Epithelial cell of proximal tubule (primary cell): ENCODE measurements around the gene GPBAR1. TPM values are rescaled to one million over a fixed set of nuclear protein-coding genes. Genes with fewer than 3 reads are reported as not detected.
A peak's percentile ranks its signal among the peaks of the same experiment; 100 is the strongest.

Experiments used
- DNase-seq: peaks from one replicate; pipeline ENCODE4 v3.0.0-alpha.2; 2011; ENCODE audit warnings: low read depth
- H3K4me3 ChIP-seq: 2 replicates; pipeline ENCODE4 v1.5.1; 2011; ENCODE audit warnings: low read depth, mild to moderate bottlenecking, low read length
- CTCF ChIP-seq: conservative IDR thresholded peaks from 2 replicates; pipeline ENCODE4 v1.5.1; 2012; ENCODE audit warnings: low read depth, mild to moderate bottlenecking, low read length
- total RNA-seq: library from RNA; depleted of rRNA; stranded (reverse); fragments of >200 nt; gene quantifications from 2 replicates; pipeline ENCODE4 v1.2.3, GENCODE V29; 2015

GPBAR1 gene
- 1.0 and 2.3 TPM in 2 replicates for total RNA-seq

- no peak for TF ChIP-seq CTCF
- no peak within 1 kb of the TSS for H3K4me3 ChIP-seq
- no peak for DNase-seq
These were observed at the start of gene GPBAR1 for GRCh38 chr2:218260742-218261422. GPBAR1 (plus strand) TSS chr2:218261015; CDS start chr2:218262725, 1,710 bp downstream.

- no peak for TF ChIP-seq CTCF
- H3K4me3 ChIP-seq, result no peak overlapping the region
- DNase-seq, result no peak
These were observed 46.7 kb upstream of the GPBAR1 start for GRCh38 chr2:218214116-218214515.

GRCh38 chr2:218216336-218216673 lies 44.5 kb upstream of the GPBAR1 start:
- H3K4me3 ChIP-seq, result peak overlapping the region; percentile 74
- TF ChIP-seq CTCF, result no peak
- DNase-seq, result no peak

GRCh38 chr2:218216674-218217359 lies 44.0 kb upstream of the GPBAR1 start, which contains the start of gene ARPC2:
ARPC2 (plus strand) TSS chr2:218217189; CDS start chr2:218217471, 282 bp downstream.
- DNase-seq, result peak; percentile 40
- H3K4me3 ChIP-seq, result peak within 1 kb of the TSS; percentile 74
- no peak for TF ChIP-seq CTCF

- DNase-seq, result no peak
- no peak for TF ChIP-seq CTCF
- H3K4me3 ChIP-seq, result peak overlapping the region; percentile 74
These were observed 43.2 kb upstream of the GPBAR1 start for GRCh38 chr2:218217360-218218267.

GRCh38 chr2:218218268-218219185 lies 42.3 kb upstream of the GPBAR1 start:
- H3K4me3 ChIP-seq, result peak overlapping the region; percentile 74
- TF ChIP-seq CTCF, result no peak
- DNase-seq, result no peak
